Raji (cell line): ENCODE results near the gene SHANK3.

Experiments
- POLR2A ChIP-seq: IDR thresholded peaks from 2 replicates; pipeline ENCODE4 v1.6.1; 2011; ENCODE audit warnings: low read depth, low read length, control low read depth; ENCODE audit not compliant: insufficient read depth

SHANK3 gene

GRCh38 chr22:50721257-50721844, 48.7 kb downstream of the SHANK3 start:
- TF ChIP-seq POLR2A: no peak

- no peak for TF ChIP-seq POLR2A
These were observed 49.6 kb downstream of the SHANK3 start for GRCh38 chr22:50722048-50722701.
